ENCODE data around the gene CAVIN2.

CAVIN2 gene

DNA sequence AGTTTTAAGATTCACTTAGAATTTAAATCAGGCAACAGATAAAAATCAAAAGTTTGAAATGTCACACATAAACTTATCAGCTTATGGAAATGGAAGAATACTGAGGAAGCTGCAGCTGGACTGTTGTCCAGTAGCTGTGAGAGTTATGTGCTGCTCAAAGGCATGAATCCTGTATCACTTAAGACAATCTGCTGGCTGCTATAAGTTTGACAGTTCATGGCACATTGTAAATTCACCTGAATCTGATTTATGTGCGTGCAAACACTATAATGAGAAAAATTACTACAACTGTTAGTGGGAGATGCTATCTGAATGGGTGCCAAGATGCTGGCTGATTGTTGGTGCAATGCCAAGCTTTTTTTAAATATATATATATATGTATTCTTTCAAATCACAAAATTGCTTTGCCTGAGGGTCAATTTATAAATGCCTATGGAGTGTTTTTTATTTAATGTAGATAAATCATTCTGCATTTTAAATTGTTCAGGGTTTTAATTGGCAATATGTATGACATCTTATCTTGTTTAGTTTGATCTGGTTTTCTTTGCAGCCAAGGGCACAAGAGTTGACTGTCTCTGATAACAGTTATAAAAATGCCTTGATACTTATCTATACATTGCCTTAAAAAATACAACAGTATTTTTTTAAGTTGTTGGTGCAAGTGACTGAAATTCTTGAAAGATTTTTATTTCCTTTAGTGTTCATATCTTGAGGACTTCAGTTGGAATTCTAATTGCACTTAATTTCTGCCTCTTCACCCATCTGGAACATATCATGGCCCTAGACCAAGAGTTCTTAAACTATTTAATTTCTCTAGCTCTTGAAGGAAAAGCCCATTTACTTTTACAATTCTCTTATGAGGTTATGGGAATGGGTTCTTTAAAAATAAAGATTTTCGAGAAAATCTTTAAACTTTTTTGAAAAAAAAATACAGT is 48.7 kb downstream of the CAVIN2 start:
- no peak for DNase-seq (ENCODE audit: low read depth)
- H3K4me3 ChIP-seq (ENCODE audit: control insufficient read depth, low read depth, low read length): no peak overlapping the region
- TF ChIP-seq, protein P1, sequence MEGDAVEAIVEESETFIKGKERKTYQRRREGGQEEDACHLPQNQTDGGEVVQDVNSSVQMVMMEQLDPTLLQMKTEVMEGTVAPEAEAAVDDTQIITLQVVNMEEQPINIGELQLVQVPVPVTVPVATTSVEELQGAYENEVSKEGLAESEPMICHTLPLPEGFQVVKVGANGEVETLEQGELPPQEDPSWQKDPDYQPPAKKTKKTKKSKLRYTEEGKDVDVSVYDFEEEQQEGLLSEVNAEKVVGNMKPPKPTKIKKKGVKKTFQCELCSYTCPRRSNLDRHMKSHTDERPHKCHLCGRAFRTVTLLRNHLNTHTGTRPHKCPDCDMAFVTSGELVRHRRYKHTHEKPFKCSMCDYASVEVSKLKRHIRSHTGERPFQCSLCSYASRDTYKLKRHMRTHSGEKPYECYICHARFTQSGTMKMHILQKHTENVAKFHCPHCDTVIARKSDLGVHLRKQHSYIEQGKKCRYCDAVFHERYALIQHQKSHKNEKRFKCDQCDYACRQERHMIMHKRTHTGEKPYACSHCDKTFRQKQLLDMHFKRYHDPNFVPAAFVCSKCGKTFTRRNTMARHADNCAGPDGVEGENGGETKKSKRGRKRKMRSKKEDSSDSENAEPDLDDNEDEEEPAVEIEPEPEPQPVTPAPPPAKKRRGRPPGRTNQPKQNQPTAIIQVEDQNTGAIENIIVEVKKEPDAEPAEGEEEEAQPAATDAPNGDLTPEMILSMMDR (IDR thresholded peaks at IDR 0.05; ENCODE audit: control insufficient read depth, insufficient read depth, low read depth, low read length, missing control alignments): no peak

DNA sequence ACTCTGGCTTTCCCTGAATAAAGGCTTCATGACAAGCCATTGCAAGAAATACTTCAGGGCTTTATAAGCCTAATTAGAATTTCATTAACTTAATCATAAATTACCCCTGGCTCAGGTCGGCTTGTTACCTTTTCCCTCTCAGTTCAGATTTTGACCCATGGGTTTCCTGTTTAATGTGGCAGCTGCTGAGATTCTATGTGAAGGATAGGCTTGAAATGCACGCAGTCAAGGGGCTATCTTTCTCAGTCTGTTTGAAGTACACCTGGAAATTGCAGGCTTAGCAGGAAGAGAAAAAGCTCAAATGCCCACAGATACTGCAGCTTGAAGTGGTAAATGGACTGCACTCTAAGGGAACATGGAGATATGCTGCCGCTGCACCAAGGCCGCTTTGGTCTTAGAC is 49.4 kb downstream of the CAVIN2 start:
- TF ChIP-seq, protein P1 (IDR thresholded peaks at IDR 0.05; ENCODE audit: control insufficient read depth, insufficient read depth, low read depth, low read length, missing control alignments): no peak
- no peak for DNase-seq (ENCODE audit: low read depth)
- no peak overlapping the region for H3K4me3 ChIP-seq (ENCODE audit: control insufficient read depth, low read depth, low read length)

DNA sequence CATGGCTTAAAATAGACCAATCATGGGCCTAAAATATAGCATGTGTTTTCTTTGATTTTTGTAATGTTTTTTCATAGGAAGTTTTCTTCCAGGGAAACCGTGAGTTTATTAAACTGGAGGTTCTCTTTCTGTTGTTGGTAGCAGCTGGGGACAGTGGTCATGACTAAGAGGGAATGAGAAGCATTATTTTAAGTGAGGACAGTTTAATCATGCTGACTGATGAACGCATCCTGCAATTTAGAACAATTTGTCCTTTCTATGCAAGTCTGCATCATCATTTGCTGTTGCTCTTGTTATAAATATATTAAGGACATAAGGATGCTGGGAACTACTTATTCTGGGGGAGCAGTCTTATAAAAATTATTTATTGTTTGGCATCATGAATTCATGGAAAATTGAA is 51.2 kb downstream of the CAVIN2 start:
- TF ChIP-seq, protein P1 (IDR thresholded peaks at IDR 0.05; ENCODE audit: control insufficient read depth, insufficient read depth, low read depth, low read length, missing control alignments): no peak
- no peak for DNase-seq (ENCODE audit: low read depth)
- no peak overlapping the region for H3K4me3 ChIP-seq (ENCODE audit: control insufficient read depth, low read depth, low read length)

DNA sequence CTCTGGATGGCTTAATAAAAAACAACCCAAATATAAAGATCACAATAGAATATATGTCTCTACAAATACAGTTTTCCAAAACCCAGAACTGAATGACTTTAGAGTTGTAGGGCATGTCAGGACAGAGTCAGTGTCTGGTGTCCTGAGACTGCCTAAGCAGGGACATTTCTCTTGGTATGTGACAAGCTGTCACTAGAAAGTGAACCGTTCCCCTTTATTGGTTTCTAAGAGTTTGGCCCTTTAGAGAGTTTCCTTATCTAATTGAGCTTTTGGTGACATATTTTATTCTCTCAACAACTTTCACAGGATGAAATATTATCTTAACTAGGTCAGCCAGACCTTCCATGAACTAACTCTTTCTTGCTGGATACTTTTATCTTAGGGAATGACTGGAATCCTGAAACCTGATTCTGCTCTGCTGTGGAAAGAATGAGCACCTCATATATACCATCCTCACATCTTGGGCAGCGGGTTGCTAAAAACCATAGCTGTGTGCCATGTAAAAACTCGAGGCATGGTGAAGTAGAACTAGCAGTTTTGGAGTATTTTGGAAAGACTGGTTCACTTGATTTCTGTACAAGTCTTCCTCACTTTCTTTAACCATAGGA is 54.8 kb downstream of the CAVIN2 start:
- no peak for DNase-seq (ENCODE audit: low read depth)
- H3K4me3 ChIP-seq (ENCODE audit: control insufficient read depth, low read depth, low read length): no peak overlapping the region
- TF ChIP-seq, protein P1 (IDR thresholded peaks at IDR 0.05; ENCODE audit: control insufficient read depth, insufficient read depth, low read depth, low read length, missing control alignments): no peak

DNA sequence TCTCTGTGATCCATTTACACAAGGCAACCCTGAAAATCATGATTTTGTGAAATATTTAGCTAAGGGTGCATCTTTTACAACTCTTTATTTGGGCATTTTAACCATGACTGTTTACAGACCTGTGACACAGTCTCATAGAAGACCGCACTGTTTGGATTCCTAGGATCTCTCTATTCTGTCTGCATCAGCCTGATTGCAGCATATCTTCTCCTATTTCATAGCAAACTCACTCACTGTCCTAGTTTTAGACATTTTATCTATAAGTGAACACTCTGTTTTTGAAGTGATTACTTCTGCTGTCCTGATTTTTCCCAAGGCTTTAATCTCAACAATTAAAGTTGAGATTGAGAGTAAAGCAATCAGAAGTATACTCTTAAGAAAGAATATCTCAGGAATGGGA is 56.2 kb downstream of the CAVIN2 start:
- H3K4me3 ChIP-seq (ENCODE audit: control insufficient read depth, low read depth, low read length): no peak overlapping the region
- TF ChIP-seq, protein P1 (IDR thresholded peaks at IDR 0.05; ENCODE audit: control insufficient read depth, insufficient read depth, low read depth, low read length, missing control alignments): no peak
- DNase-seq (ENCODE audit: low read depth): no peak

DNA sequence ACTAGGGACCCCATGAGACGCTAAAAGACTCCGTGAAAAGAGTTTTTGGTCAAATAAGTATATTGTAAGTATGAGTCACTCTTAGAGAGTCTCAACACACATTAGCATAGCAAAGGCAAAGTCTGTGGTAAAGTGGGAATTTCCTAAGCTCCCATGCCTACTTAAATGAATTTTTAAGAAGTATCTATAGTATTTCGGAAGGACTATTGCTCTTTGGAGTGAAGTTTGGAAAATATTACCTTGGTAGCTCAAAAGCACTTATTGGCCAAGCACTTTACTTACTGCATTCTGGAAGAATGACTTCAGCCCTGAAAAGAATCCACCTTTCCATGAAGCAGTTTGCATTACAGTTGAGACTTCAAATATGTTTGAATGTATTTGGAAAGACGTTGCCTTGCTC is 57.1 kb downstream of the CAVIN2 start:
- no peak for DNase-seq (ENCODE audit: low read depth)
- H3K4me3 ChIP-seq (ENCODE audit: control insufficient read depth, low read depth, low read length): no peak overlapping the region
- TF ChIP-seq, protein P1 (IDR thresholded peaks at IDR 0.05; ENCODE audit: control insufficient read depth, insufficient read depth, low read depth, low read length, missing control alignments): no peak
